Iris pigment epithelial cell (primary cell): Measurements from ENCODE around the gene CKAP2L.

Experiments
- DNase-seq: peaks from one replicate; pipeline ENCODE4 v3.0.0-alpha.2; 2011; ENCODE audit warnings: low read depth

Gene CKAP2L

GRCh38 chr2:112762276-112762675, 2.1 kb downstream of the CKAP2L start:
- no peak for DNase-seq

GRCh38 chr2:112760149-112760548, 4.3 kb downstream of the CKAP2L start:
- DNase-seq: no peak

- no peak for DNase-seq
Measured at GRCh38 chr2:112758711-112759110, 5.7 kb downstream of the CKAP2L start.

GRCh38 chr2:112757265-112757664, 7.1 kb downstream of the CKAP2L start:
- peak; percentile 30 for DNase-seq

- no peak for DNase-seq
Measured at GRCh38 chr2:112756207-112756606, 8.2 kb downstream of the CKAP2L start.

- DNase-seq: no peak
Measured at GRCh38 chr2:112755444-112755843, 9.0 kb downstream of the CKAP2L start.

GRCh38 chr2:112754564-112754963, 9.8 kb downstream of the CKAP2L start:
- DNase-seq: no peak

GRCh38 chr2:112752667-112753066, 11.7 kb downstream of the CKAP2L start:
- no peak for DNase-seq

GRCh38 chr2:112751451-112752197, 12.8 kb downstream of the CKAP2L start:
- DNase-seq: no peak

- no peak for DNase-seq
Measured at GRCh38 chr2:112750560-112750843, 13.9 kb downstream of the CKAP2L start.

- peak; percentile 78 for DNase-seq
Measured at GRCh38 chr2:112749755-112750559, 14.5 kb downstream of the CKAP2L start.

- DNase-seq: no peak
Measured at GRCh38 chr2:112740527-112740926, 23.9 kb downstream of the CKAP2L start.

- DNase-seq: no peak
Measured at GRCh38 chr2:112737542-112738232, 26.7 kb downstream of the CKAP2L start.

GRCh38 chr2:112733871-112734270, 30.5 kb downstream of the CKAP2L start:
- DNase-seq: no peak

GRCh38 chr2:112733456-112733855, 31.0 kb downstream of the CKAP2L start:
- no peak for DNase-seq

- DNase-seq: no peak
Measured at GRCh38 chr2:112731479-112731878, 32.9 kb downstream of the CKAP2L start.

- DNase-seq: no peak
Measured at GRCh38 chr2:112730791-112731190, 33.6 kb downstream of the CKAP2L start.

GRCh38 chr2:112730216-112730615, 34.2 kb downstream of the CKAP2L start:
- DNase-seq: no peak

- no peak for DNase-seq
Measured at GRCh38 chr2:112728378-112729175, 35.8 kb downstream of the CKAP2L start.

GRCh38 chr2:112728029-112728362, 36.4 kb downstream of the CKAP2L start:
- DNase-seq: no peak

GRCh38 chr2:112727276-112728028, 37.0 kb downstream of the CKAP2L start:
- no peak for DNase-seq
